Measurements from ENCODE around the gene MAP3K15.

The MAP3K15 gene

GRCh38 chrX:19392703-19393102 is 122.6 kb downstream of the MAP3K15 start:
- no peak for DNase-seq

- DNase-seq: no peak
Measured at GRCh38 chrX:19392078-19392477, 123.2 kb downstream of the MAP3K15 start.

GRCh38 chrX:19389227-19389845 is 126.0 kb downstream of the MAP3K15 start:
- no peak for DNase-seq

GRCh38 chrX:19388741-19389140 is 126.6 kb downstream of the MAP3K15 start:
- no peak for DNase-seq

GRCh38 chrX:19388064-19388679 is 127.1 kb downstream of the MAP3K15 start:
- no peak for DNase-seq

- no peak for DNase-seq
Measured at GRCh38 chrX:19386679-19387078, 128.6 kb downstream of the MAP3K15 start.

- peak; percentile 1 to 24 for DNase-seq
Measured at GRCh38 chrX:19382555-19383145, 132.7 kb downstream of the MAP3K15 start.

- no peak for DNase-seq
Measured at GRCh38 chrX:19381326-19381725, 134.0 kb downstream of the MAP3K15 start.

- DNase-seq: no peak
Measured at GRCh38 chrX:19377799-19378198, 137.5 kb downstream of the MAP3K15 start.

- DNase-seq: no peak
Measured at GRCh38 chrX:19375546-19375945, 139.8 kb downstream of the MAP3K15 start.

- DNase-seq: no peak
Measured at GRCh38 chrX:19373351-19373891, 141.9 kb downstream of the MAP3K15 start.

- DNase-seq: no peak
Measured at GRCh38 chrX:19372547-19373331, 142.6 kb downstream of the MAP3K15 start.

- DNase-seq: peak; percentile 11 to 29
Measured at GRCh38 chrX:19372170-19372546, 143.2 kb downstream of the MAP3K15 start.

GRCh38 chrX:19370061-19370460 is 145.2 kb downstream of the MAP3K15 start:
- no peak for DNase-seq

- DNase-seq: no peak
Measured at GRCh38 chrX:19368576-19368975, 146.7 kb downstream of the MAP3K15 start.

- DNase-seq: no peak
Measured at GRCh38 chrX:19361701-19362100, 153.6 kb downstream of the MAP3K15 start.

GRCh38 chrX:19360903-19361302 is 154.4 kb downstream of the MAP3K15 start:
- DNase-seq: no peak

GRCh38 chrX:19358521-19358920 is 156.8 kb downstream of the MAP3K15 start:
- no peak for DNase-seq

- DNase-seq: no peak
Measured at GRCh38 chrX:19354625-19355024, 160.7 kb downstream of the MAP3K15 start.

GRCh38 chrX:19350941-19351384 is 164.3 kb downstream of the MAP3K15 start:
- no peak for DNase-seq

GRCh38 chrX:19349264-19349663 is 166.0 kb downstream of the MAP3K15 start:
- DNase-seq: no peak

GRCh38 chrX:19347916-19348315 is 167.4 kb downstream of the MAP3K15 start:
- no peak for DNase-seq

- DNase-seq: no peak
Measured at GRCh38 chrX:19344661-19345060, 170.6 kb downstream of the MAP3K15 start.

Measured in SHP77 (cell line).